NCI-H2107 treated with DMSO at 0.1 percent for 48 hours (cell line): Measurements from ENCODE around the gene ARL15.
"Not testable (repeated sequence)": the region's sequence is repeated elsewhere in the genome, so short reads cannot be mapped to it uniquely, and the experiment has no call there.

Experiments used
- DNase-seq: peaks from one replicate; lab custom pipeline; 2025; ENCODE audit not compliant: unreplicated experiment; lab: John Stamatoyannopoulos, UW

ARL15 gene

GRCh38 chr5:54103871-54104270 lies 206.5 kb downstream of the ARL15 start:
- no peak for DNase-seq

- no peak for DNase-seq
These were observed 212.1 kb downstream of the ARL15 start for GRCh38 chr5:54098267-54098666.

DNA sequence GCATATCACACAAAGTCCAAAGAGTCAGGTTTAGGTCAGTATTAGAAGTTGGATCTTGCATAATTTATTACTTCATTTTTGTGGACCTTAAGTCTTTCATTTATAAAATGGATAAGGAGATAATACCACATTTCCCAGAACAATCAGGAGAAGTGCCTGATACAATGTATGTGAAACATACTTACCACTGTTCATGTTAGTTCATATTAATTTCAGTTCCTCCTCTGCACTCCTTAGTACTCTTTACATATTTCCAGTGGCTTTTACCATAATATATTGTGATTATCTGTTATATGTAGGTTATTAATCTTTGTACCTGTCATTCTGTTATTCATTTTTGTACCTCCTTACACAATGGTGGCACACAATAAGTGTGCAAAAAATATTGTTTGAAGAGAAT lies 214.4 kb downstream of the ARL15 start:
- no peak for DNase-seq

GRCh38 chr5:54094706-54095105 lies 215.7 kb downstream of the ARL15 start:
- DNase-seq = no peak

- DNase-seq = no peak
These were observed 216.5 kb downstream of the ARL15 start for GRCh38 chr5:54093861-54094260.

DNA sequence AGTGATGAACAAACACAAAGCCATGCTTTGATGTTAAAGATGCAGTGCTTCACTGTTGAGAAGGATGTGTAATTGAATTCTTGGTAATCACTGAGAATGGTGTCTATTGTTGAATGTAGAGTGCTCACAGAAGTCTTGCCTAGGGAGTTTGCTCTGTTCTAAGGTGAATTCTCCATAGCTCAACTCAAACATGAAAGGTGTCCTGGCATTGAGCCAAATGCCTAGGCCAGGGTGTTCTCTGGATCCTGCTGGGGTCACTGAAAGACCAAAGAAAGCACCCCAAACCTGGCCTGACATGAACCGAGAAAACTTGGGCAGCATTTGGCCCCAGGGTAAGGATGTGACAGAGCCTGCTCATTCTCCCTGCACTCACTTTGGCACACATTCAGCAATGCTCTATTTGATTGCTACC lies 217.3 kb downstream of the ARL15 start:
- DNase-seq = no peak

- DNase-seq = no peak
These were observed 218.9 kb downstream of the ARL15 start for GRCh38 chr5:54091307-54092130.

DNA sequence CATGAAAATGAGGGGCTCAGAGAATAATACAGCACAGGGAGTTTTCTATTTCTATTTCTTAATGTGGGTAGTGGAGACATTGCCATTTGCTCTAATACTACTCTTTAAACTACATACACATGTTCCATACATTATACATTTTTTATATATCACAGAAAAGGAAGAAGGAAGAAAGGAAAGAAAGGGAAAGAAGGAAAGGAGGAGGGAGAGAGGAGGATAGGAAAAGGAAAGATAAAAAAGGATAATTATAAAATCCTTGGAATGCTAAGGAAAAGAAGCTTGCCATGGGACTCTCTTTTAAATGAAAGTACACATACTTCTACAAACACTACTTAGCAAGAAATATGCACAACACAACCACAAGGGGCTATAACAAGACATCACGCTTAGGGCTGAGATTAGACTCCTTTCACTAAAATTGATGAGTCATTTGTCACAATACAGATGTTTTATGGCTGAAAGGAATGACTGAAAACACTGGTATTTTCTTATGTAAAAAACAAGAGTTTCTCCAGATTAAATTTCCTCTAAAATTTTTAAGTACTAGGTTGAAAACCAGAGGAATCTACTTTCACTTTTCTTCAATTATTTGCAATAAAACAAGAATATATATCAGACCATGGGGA lies 219.8 kb downstream of the ARL15 start:
- no peak for DNase-seq

DNA sequence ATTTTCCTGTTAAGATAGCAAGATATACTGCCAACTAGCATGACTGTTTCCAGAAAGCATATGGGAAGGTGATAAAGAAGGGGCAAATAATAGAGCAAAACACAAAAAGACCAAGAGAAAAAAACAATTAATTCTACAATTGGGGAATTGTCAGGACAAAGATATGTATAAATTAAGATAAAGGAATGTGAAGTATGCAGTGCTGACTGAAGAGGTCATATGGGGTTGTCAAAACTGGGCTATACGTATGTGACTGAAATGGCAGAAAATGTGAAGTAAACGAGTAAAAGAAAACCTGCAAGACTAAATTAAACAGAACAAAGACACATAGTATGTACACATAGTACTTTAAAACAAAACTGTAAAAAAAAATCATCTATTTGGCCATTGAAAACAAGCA lies 222.3 kb downstream of the ARL15 start:
- no peak for DNase-seq

DNA sequence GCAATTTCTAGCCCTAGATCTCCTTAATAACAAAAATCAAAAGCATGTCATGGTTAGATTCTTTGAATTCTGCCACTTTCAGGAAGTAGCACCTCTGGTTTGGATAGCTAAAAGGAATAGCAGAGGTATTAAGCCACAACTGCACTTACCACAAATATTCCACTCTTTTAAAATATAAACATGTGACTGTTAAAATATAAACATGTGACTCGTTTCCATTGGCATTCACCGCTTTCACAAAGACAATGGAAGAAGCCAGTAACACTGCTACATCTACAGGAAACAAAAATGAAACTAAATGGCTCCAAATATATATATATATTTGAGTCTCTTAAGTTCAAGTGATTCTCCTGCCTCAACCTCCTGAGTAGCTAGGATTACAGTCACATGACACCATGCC lies 222.9 kb downstream of the ARL15 start:
- DNase-seq = no peak

GRCh38 chr5:54086191-54086590 lies 224.2 kb downstream of the ARL15 start:
- DNase-seq = no peak

GRCh38 chr5:54084696-54085095 lies 225.7 kb downstream of the ARL15 start:
- no peak for DNase-seq

DNA sequence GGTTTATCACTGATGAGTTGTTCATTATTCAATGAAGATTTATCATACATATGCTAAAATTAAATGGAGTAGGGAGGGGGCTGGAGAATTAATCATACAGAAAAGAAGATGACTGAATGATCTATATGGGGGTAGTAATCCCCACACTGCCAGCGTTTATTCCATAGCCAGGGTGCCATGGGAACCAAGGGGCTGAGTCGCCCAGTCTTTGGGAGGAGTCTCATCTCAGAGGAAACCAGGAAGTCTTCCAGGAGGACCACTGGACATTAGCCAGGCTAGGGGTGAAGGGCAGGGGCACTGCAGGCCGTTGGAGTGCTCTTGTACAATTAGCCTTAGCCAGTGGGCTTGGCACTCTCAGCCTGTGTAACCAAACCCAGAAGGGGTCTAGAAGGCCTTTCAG lies 226.5 kb downstream of the ARL15 start:
- DNase-seq = no peak

- no peak for DNase-seq
These were observed 227.1 kb downstream of the ARL15 start for GRCh38 chr5:54083245-54083644.

DNA sequence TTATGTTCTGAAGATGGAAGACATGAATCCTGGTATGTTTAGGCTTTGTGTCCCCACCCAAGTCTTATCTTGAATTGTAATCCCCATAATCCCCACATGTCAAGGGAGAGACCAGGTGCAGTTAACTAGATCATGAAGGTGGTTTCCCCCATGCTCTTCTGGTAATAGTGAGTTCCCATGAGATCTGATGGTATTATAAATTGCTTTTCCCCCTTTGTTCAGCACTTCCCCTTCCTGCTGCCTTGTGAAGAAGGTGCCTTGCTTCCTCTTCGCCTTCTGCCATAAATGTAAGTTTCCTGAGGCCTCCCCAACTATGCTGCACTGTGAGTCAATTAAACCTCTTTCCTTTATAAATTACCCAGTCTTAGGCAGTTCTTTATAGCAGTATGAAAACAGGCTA lies 229.0 kb downstream of the ARL15 start:
- DNase-seq = no peak

DNA sequence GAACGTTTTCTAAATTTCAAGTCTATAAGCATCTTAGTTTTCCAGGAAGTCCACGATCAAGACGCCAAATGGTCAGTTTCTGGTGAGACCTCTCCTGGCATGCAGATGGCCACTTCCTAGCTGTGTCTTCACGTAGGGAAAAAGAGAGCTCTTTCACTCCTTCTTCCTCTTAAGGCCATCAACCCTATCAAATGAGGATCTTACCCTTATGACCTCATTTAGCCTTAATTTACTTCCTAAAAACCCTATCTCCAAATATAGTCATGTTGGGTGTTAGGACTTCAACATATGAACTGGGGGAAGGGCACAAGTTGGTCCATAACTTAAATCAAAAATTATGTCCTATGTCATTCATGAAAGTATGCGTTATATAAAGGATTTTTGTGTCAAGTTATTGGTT lies 229.5 kb downstream of the ARL15 start:
- no peak for DNase-seq

DNA sequence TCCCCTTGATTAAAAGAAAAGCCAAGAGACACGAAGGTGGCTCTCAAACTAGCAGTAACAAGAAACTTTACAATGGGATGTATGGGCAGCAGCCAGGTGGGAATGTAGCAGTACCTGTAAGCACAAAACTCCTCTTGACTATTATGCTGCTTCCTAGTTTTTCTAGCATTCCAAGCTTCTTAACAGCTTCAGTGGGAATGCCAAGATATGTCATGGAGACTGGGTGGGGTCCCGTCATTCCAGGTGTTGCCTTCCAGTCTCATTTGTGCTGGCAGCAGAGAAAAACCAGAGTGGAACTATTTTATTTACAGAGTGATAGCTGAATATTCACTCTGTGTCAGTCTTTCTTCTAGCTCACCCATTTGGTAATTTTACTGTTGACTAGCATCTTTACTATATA lies 236.6 kb downstream of the ARL15 start:
- no peak for DNase-seq

DNA sequence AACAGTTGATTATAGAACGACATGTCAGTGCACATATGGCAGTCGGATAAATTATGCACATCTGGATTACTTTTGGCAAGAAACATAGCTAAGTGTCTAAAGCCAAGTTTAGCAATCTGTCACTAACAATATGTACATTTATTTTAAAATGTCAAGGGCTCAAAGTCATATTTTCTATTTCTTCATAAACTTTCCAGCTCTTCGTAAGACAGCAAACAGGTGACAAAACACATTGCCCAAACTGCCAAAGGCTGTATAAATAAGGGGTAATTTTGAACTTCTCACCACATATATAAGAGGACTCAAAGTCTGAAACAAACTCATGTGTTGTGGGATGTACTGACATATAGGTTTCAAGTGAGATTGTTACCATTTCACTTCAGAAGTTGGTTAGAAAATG lies 237.2 kb downstream of the ARL15 start:
- DNase-seq = no peak

GRCh38 chr5:54066433-54066832 lies 243.9 kb downstream of the ARL15 start:
- DNase-seq = no peak

DNA sequence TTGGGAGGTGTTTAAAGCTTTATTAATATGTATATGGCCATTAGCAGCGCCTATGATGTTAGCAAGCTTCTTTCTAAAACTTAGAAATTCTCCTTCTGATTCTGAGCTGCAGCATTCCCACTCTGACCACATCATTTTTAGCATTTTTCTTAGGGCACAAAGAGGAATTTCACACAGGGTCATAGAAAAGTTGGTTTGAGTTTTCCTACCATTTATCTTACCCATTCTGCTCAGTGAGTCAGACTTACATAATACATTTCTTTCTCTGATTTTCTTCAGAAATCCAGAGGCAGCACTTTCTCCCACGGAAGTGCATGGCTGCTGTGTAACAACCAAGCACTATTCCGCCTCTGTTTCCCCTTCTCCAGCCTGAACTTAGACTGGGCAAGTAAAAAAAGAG lies 246.6 kb downstream of the ARL15 start:
- no peak for DNase-seq

GRCh38 chr5:54062958-54063357 lies 247.4 kb downstream of the ARL15 start:
- no peak for DNase-seq

DNA sequence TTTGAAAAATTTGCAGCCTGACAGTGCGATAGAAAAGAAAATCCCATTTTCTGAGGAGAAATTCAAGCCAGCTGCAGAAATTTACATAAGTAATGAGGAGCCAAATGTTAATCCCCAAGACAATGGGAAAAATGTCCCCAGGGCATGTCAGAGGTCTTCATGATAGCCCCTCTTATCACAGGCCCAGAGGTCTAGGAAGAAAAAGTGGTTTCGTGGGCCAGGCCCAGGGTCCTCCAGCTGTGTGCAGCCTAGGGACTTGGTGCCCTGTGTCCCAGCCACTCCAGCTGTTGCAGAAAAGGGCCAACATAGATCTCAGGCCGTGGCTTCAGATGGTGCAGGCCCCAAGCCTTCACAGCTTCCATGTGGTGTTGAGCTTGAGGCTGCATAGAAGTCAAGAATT lies 249.5 kb downstream of the ARL15 start:
- not testable (repeated sequence) for DNase-seq

- DNase-seq = no peak
These were observed 260.4 kb downstream of the ARL15 start for GRCh38 chr5:54049963-54050362.
